K562 (cell line): ENCODE data around the gene YOD1. TPM values are rescaled to one million over a fixed set of nuclear protein-coding genes. Genes with fewer than 3 reads are reported as not detected.
A peak's percentile ranks its signal among the peaks of the same experiment; 100 is the strongest.

ENCODE experiments used
- ATF2 ChIP-seq: sonication (generic); formaldehyde crosslinking; IDR thresholded peaks from 2 replicates; pipeline ENCODE4 v1.8.1; 2022; ENCODE audit warnings: missing genetic modification reagents
- ATF4 ChIP-seq: fragments of 450-650 bp; formaldehyde crosslinking; IDR thresholded peaks from 2 replicates; pipeline ENCODE4 v1.4.0; 2022; ENCODE audit warnings: mild to moderate bottlenecking, moderate library complexity
- FOXP4 ChIP-seq: sonication (generic); formaldehyde crosslinking; IDR thresholded peaks from 2 replicates; pipeline ENCODE4 v1.8.0; 2022; ENCODE audit warnings: mild to moderate bottlenecking, missing genetic modification reagents, borderline replicate concordance
- HMBOX1 ChIP-seq: sonication (generic); IDR thresholded peaks from 2 replicates; pipeline ENCODE4 v1.6.1; 2016
- KDM1A ChIP-seq, 2 experiments: fragments of 450-650 bp; IDR thresholded peaks; 2 replicates each; pipeline ENCODE4 v1.6.1; 2016; ENCODE audit warnings: mild to moderate bottlenecking in 2 of 2
- KDM2B ChIP-seq: fragments of 250-450 bp; sonication (Bioruptor Pico); IDR thresholded peaks from 2 replicates; pipeline ENCODE4 v1.8.0; 2021; ENCODE audit warnings: mild to moderate bottlenecking, moderate library complexity
- NRF1 ChIP-seq, 2 experiments: fragments of 450-650 bp; IDR thresholded peaks in 1 of 2; conservative IDR thresholded peaks in 1 of 2; 2 replicates each; pipeline ENCODE4 v1.6.1; 2014; ENCODE audit warnings: mild to moderate bottlenecking in 2 of 2
- PYGO2 ChIP-seq: fragments of 450-650 bp; IDR thresholded peaks from 2 replicates; pipeline ENCODE4 v1.6.1; 2016; ENCODE audit warnings: mild to moderate bottlenecking, missing genetic modification characterization, moderate library complexity, missing compliant biosample characterization
- RBM14 ChIP-seq: fragments of 200-400 bp; formaldehyde crosslinking; IDR thresholded peaks from 2 replicates; pipeline ENCODE4 v1.6.1; 2018; ENCODE audit warnings: low read depth, mild to moderate bottlenecking, low read length, moderate library complexity, borderline replicate concordance; ENCODE audit not compliant: insufficient read depth
- RBM17 ChIP-seq: fragments of 200-400 bp; formaldehyde crosslinking; IDR thresholded peaks from 2 replicates; pipeline ENCODE4 v1.6.1; 2017; ENCODE audit warnings: low read depth, mild to moderate bottlenecking, low read length, borderline replicate concordance
- RNF219 ChIP-seq: fragments of 250-450 bp; sonication (Bioruptor Pico); IDR thresholded peaks from 2 replicates; pipeline ENCODE4 v1.5.0; 2022; ENCODE audit warnings: mild to moderate bottlenecking
- ZBTB7A ChIP-seq: IDR thresholded peaks from 2 replicates; pipeline ENCODE4 v1.6.1; 2011; ENCODE audit warnings: low read depth, mild to moderate bottlenecking, low read length, moderate library complexity, borderline replicate concordance; ENCODE audit not compliant: control insufficient read depth
- ZEB2 ChIP-seq: fragments of 450-650 bp; IDR thresholded peaks from 2 replicates; pipeline ENCODE4 v1.6.1; 2016
- ZNF143 ChIP-seq: sonication (generic); formaldehyde crosslinking; IDR thresholded peaks from 2 replicates; pipeline ENCODE4 v1.9.0; 2022; ENCODE audit warnings: mild to moderate bottlenecking, missing genetic modification reagents
- ZNF184 ChIP-seq: sonication (generic); formaldehyde crosslinking; IDR thresholded peaks from 2 replicates; pipeline ENCODE4 v1.5.0; 2020; ENCODE audit warnings: missing genetic modification reagents
- ZNF253 ChIP-seq: fragments of 250-450 bp; sonication (Bioruptor Pico); conservative IDR thresholded peaks from 2 replicates; pipeline ENCODE4 v1.6.1; 2021; ENCODE audit warnings: mild to moderate bottlenecking
- ZNF395 ChIP-seq: fragments of 200-800 bp; sonication (Bioruptor generic); IDR thresholded peaks from 2 replicates; pipeline ENCODE4 v1.6.1; 2017; ENCODE audit warnings: missing genetic modification characterization, missing compliant biosample characterization
- ZNF696 ChIP-seq: fragments of 250-450 bp; sonication (Bioruptor Pico); conservative IDR thresholded peaks from 2 replicates; pipeline ENCODE4 v1.4.0; 2020; ENCODE audit warnings: mild to moderate bottlenecking, moderate library complexity
- ZZZ3 ChIP-seq: fragments of 450-650 bp; IDR thresholded peaks from 2 replicates; pipeline ENCODE4 v1.6.1; 2016; ENCODE audit warnings: antibody characterized with exemption, mild to moderate bottlenecking, moderate library complexity
- polyA plus RNA-seq, 8 experiments: library from polyadenylated mRNA; depleted of rRNA in 4 of 8; stranded (reverse) in 5 of 8; unstranded in 3 of 8; fragments of >200 nt; fragmentation: Nextera tagmentation in 2 of 8; fragmentation: Illumina TruSeq in 1 of 8; extraction: Ambion mirVana in 2 of 8; extraction: Trizol in 1 of 8; gene quantifications; 2 replicates each; pipeline versions ENCODE4 v1.2.1 to v1.2.3, GENCODE V29; 2011 to 2014; ENCODE audit warnings: inconsistent platforms in 1 of 8, missing spikeins in 1 of 8
- total RNA-seq, 7 experiments: library from RNA; depleted of rRNA in 6 of 7; stranded (reverse); fragments of >200 nt in 6 of 7; fragmentation: Illumina TruSeq in 2 of 7; extraction: Trizol in 2 of 7; gene quantifications; 2 replicates each; pipeline versions ENCODE4 v1.2.1 to v1.2.3, GENCODE V29; 2011 to 2021; ENCODE audit warnings: low replicate concordance in 1 of 7

The YOD1 gene
- total and polyA plus RNA-seq, 9 of the 15 experiments (the other 6 are each of a cell fraction or from before 2014, with no cell fraction given): 18.2 to 78.1 (median 46.9) TPM

- TF ChIP-seq ZNF696 (CRISPR knock-in tag): no peak
- TF ChIP-seq RBM14: no peak
- TF ChIP-seq ATF2 (CRISPR knock-in tag): no peak
- TF ChIP-seq KDM1A (IDR thresholded peaks at IDR 0.05): no peak
- no peak for TF ChIP-seq ZNF184 (CRISPR knock-in tag)
- TF ChIP-seq HMBOX1: no peak
- no peak for TF ChIP-seq ZNF253 (CRISPR knock-in tag)
- no peak for TF ChIP-seq ZZZ3
- TF ChIP-seq ZNF395 (CRISPR knock-in tag): peak; percentile 26; the same call in 1 of the 2 replicates
- no peak for TF ChIP-seq ZNF143 (CRISPR knock-in tag)
- TF ChIP-seq RNF219 (CRISPR knock-in tag): peak; percentile 11; the same call in 1 of the 2 replicates
- no peak for TF ChIP-seq NRF1 (conservative IDR thresholded peaks at IDR 0.05 in 1 of 2, IDR thresholded peaks at IDR 0.05 in 1 of 2)
- TF ChIP-seq RBM17: no peak
- TF ChIP-seq ATF4: peak; percentile 75
- no peak for TF ChIP-seq ZEB2
- TF ChIP-seq KDM2B: no peak
- TF ChIP-seq ZBTB7A: no peak
- TF ChIP-seq PYGO2: 0 out of 2 replicates have a peak, but pooled peaks have one; percentile 19
- no peak for TF ChIP-seq FOXP4 (CRISPR knock-in tag)
Measured at GRCh38 chr1:207025146-207025880, 25.7 kb downstream of the YOD1 start (continued).
